Coronary artery (tissue), 2 donors: ENCODE measurements around the gene EIF5B.
"Not testable (repeated sequence)": the region's sequence is repeated elsewhere in the genome, so short reads cannot be mapped to it uniquely, and the experiment has no call there.

Experiments used
- DNase-seq: peaks from one replicate; pipeline ENCODE4 v3.0.0-alpha.2; 2017; ENCODE audit warnings: low spot score
- H3K27ac ChIP-seq, 2 donors: fragments of 200-600 bp; sonication (generic); one replicate each; pipeline ENCODE4 v1.5.1; 2016 to 2019
- H3K4me3 ChIP-seq: fragments of 200-600 bp; sonication (generic); 2 replicates; pipeline ENCODE4 v1.5.1; 2016; ENCODE audit warnings: mild to moderate bottlenecking, moderate library complexity
- CTCF ChIP-seq: fragments of 200-600 bp; sonication (generic); IDR thresholded peaks from one replicate; pipeline ENCODE4 v1.5.1; 2019; ENCODE audit warnings: antibody characterized with exemption

EIF5B gene

GRCh38 chr2:99337113-99338028 lies at the start of gene EIF5B:
EIF5B (plus strand) TSS chr2:99337389; CDS start chr2:99337555, 166 bp downstream.
- DNase-seq, result peak; percentile 96
- peak; percentile 8 for TF ChIP-seq CTCF
- Histone ChIP-seq H3K27ac (peak within 1 kb of the TSS; percentile 85 to 88), H3K4me3 (peak within 1 kb of the TSS; percentile 87)

- no peak for TF ChIP-seq CTCF
- H3K27ac ChIP-seq, result no peak overlapping the region
- no peak overlapping the region for H3K4me3 ChIP-seq
- DNase-seq, result no peak
Measured at GRCh38 chr2:99297994-99298393, 39.2 kb upstream of the EIF5B start.

GRCh38 chr2:99299580-99299979 lies 37.6 kb upstream of the EIF5B start:
- Histone ChIP-seq H3K4me3 (no peak overlapping the region), H3K27ac (no peak overlapping the region)
- no peak for DNase-seq
- TF ChIP-seq CTCF, result no peak

GRCh38 chr2:99301097-99301496 lies 36.1 kb upstream of the EIF5B start, which contains the start of gene LYG1:
LYG1 (minus strand) TSS chr2:99301197; CDS start chr2:99295670, 5,527 bp downstream.
- not testable (repeated sequence) for H3K27ac ChIP-seq, DNase-seq, H3K4me3 ChIP-seq

GRCh38 chr2:99317161-99317872 lies 19.9 kb upstream of the EIF5B start:
- DNase-seq, result no peak
- no peak for TF ChIP-seq CTCF

GRCh38 chr2:99317873-99318200 lies 19.4 kb upstream of the EIF5B start:
- not testable (repeated sequence) for H3K4me3 ChIP-seq, DNase-seq, H3K27ac ChIP-seq

More at GRCh38 chr2:99317161-99317872, 19.9 kb upstream of the EIF5B start:
- Histone ChIP-seq H3K4me3 (no peak overlapping the region), H3K27ac (no peak overlapping the region)

- Histone ChIP-seq H3K4me3 (no peak overlapping the region), H3K27ac (no peak overlapping the region)
- TF ChIP-seq CTCF, result no peak
- DNase-seq, result no peak
Measured at GRCh38 chr2:99325384-99325783, 11.8 kb upstream of the EIF5B start.
